ENCODE measurements around the gene GAS7.

The GAS7 gene

GRCh38 chr17:9969301-9969935 is 229.0 kb downstream of the GAS7 start:
- no peak for TF ChIP-seq SPI1 (IDR thresholded peaks at IDR 0.05; ENCODE audit: borderline replicate concordance, low read depth)
- TF ChIP-seq GABPA (IDR thresholded peaks at IDR 0.05; ENCODE audit: low read depth), result no peak
- Histone ChIP-seq H3K27me3 (ENCODE audit: insufficient read depth, poor library complexity, severe bottlenecking) (no peaks in the 10 kb centered on the region), H3K4me3 (replicated peaks; ENCODE audit: insufficient read depth, low read length) (no peak overlapping the region), H3K27ac (replicated peaks) (no peak overlapping the region)
- no peak for DNase-seq (ENCODE audit: low read depth in 1 of 2, low spot score in 1 of 2)

- no peak overlapping the region for H3K4me3 ChIP-seq (replicated peaks; ENCODE audit: insufficient read depth, low read length)
- no peak for DNase-seq (ENCODE audit: low read depth in 1 of 2, low spot score in 1 of 2)
- no peak for TF ChIP-seq REST (IDR thresholded peaks at IDR 0.05; ENCODE audit: insufficient replicate concordance, low read depth)
- no peak for TF ChIP-seq POLR2AphosphoS5 (IDR thresholded peaks at IDR 0.05; ENCODE audit: low read depth)
- TF ChIP-seq, protein P1, sequence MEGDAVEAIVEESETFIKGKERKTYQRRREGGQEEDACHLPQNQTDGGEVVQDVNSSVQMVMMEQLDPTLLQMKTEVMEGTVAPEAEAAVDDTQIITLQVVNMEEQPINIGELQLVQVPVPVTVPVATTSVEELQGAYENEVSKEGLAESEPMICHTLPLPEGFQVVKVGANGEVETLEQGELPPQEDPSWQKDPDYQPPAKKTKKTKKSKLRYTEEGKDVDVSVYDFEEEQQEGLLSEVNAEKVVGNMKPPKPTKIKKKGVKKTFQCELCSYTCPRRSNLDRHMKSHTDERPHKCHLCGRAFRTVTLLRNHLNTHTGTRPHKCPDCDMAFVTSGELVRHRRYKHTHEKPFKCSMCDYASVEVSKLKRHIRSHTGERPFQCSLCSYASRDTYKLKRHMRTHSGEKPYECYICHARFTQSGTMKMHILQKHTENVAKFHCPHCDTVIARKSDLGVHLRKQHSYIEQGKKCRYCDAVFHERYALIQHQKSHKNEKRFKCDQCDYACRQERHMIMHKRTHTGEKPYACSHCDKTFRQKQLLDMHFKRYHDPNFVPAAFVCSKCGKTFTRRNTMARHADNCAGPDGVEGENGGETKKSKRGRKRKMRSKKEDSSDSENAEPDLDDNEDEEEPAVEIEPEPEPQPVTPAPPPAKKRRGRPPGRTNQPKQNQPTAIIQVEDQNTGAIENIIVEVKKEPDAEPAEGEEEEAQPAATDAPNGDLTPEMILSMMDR (IDR thresholded peaks at IDR 0.05; ENCODE audit: insufficient read depth, low read length), result no peak
- TF ChIP-seq GABPA (IDR thresholded peaks at IDR 0.05; ENCODE audit: low read depth), result no peak
- no peak for TF ChIP-seq SPI1 (IDR thresholded peaks at IDR 0.05; ENCODE audit: borderline replicate concordance, low read depth)
- no peaks in the 10 kb centered on the region for H3K27me3 ChIP-seq (ENCODE audit: insufficient read depth, poor library complexity, severe bottlenecking)
- no peak overlapping the region for H3K27ac ChIP-seq (replicated peaks)
Observed at GRCh38 chr17:9968881-9969280, 229.5 kb downstream of the GAS7 start.

- no peak for DNase-seq (ENCODE audit: low read depth in 1 of 2, low spot score in 1 of 2)
- no peaks in the 10 kb centered on the region for H3K27me3 ChIP-seq (ENCODE audit: insufficient read depth, poor library complexity, severe bottlenecking)
- no peak overlapping the region for H3K27ac ChIP-seq (replicated peaks)
- TF ChIP-seq, protein P1 (IDR thresholded peaks at IDR 0.05; ENCODE audit: insufficient read depth, low read length), result no peak
- TF ChIP-seq GABPA (IDR thresholded peaks at IDR 0.05; ENCODE audit: low read depth), result no peak
- H3K4me3 ChIP-seq (replicated peaks; ENCODE audit: insufficient read depth, low read length), result no peak overlapping the region
Observed at GRCh38 chr17:9968008-9968407, 230.4 kb downstream of the GAS7 start.

DNA sequence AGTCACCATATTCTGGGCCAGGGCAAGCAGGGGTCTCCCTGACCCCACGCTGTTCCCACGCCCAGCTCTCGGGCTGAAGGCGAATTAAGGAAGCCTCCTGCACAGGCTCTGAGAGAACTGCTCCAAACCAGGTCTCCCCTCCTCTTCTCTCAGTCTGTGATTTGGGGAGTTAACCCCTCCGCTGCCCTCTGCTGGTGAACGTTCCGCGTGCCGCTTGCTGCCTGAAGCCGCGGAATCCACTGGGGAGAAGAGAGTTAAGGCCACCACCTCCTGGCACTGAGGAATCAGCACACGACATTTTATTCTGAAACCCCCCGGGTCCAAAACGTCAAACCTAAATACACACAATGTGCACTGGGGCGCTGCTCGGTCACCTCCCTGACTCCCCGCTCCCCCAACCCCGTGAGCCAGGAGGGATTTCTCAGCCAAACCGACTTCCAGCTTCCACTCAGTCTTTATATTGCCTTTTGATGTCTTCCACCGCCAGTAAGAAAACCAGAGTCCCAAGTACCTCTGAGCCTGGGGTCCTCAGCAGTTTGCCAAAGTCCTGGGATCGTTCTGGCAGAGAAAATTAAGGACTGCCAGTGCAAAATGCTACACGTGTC is 238.9 kb downstream of the GAS7 start:
- peak in 1 of 2 experiments; percentile 14 for DNase-seq (ENCODE audit: low read depth in 1 of 2, low spot score in 1 of 2)
- Histone ChIP-seq H3K27ac (replicated peaks) (no peak overlapping the region), H3K4me3 (replicated peaks; ENCODE audit: insufficient read depth, low read length) (no peak overlapping the region), H3K27me3 (ENCODE audit: insufficient read depth, poor library complexity, severe bottlenecking) (no peaks in the 10 kb centered on the region)
- no peak for TF ChIP-seq POLR2AphosphoS5 (IDR thresholded peaks at IDR 0.05; ENCODE audit: low read depth)
- TF ChIP-seq, protein P1 (IDR thresholded peaks at IDR 0.05; ENCODE audit: insufficient read depth, low read length), result peak; percentile 0

- no peak overlapping the region for H3K4me3 ChIP-seq (replicated peaks; ENCODE audit: insufficient read depth, low read length)
- H3K27ac ChIP-seq (replicated peaks), result no peak overlapping the region
- TF ChIP-seq SPI1 (IDR thresholded peaks at IDR 0.05; ENCODE audit: borderline replicate concordance, low read depth), result no peak
- TF ChIP-seq REST (IDR thresholded peaks at IDR 0.05; ENCODE audit: insufficient replicate concordance, low read depth), result no peak
- DNase-seq (ENCODE audit: low read depth in 1 of 2, low spot score in 1 of 2), result no peak
- H3K27me3 ChIP-seq (ENCODE audit: insufficient read depth, poor library complexity, severe bottlenecking), result no peaks in the 10 kb centered on the region
Observed at GRCh38 chr17:9958586-9959281, 239.7 kb downstream of the GAS7 start.
